Stimulated activated CD8-positive, alpha-beta memory T cell treated with anti-CD3 and anti-CD28 coated beads, Interleukin-7, amount 100 ng/mL, for 4 hours (primary cell): ENCODE results near the gene UBE2J2.

Source experiments
- DNase-seq, 2 donors: peaks; one replicate each; pipeline ENCODE4 v3.0.0-alpha.2; 2020; ENCODE audit warnings: low read depth in 2 of 2

The UBE2J2 gene

DNA sequence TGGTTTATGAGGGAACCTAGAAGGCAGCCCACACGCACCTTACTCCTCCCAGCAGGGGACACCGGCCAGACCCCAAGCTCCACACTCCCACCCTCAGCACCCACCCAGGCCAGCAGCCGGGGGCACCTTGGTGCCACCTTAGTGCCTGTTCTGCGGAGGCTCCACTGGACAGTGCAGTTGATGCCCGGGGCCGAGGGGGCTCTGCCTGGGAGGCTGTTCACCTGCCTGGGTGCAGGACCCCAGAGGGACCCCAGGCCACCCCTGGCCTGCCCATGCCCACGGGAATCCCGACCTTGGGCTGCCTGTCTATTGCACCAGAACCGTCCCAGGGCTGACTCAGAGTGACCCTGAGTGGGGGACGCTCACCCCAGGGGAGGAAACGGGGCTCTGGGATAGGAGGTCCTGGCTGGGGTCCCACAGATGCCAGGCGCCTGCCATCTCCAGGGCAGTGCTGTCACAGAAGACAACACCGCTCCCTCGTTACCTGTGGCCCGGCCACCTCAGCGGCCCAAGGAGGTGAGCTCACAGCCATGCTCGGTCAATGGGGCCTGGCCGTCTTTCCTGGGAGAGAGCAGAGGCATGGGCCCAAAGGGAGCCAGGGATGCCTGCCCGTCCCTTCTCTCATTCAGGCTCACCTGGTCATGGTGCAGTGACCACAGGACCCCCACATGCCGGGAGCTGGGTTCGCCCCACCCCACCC is 7.3 kb upstream of the UBE2J2 start:
- no peak for DNase-seq

DNA sequence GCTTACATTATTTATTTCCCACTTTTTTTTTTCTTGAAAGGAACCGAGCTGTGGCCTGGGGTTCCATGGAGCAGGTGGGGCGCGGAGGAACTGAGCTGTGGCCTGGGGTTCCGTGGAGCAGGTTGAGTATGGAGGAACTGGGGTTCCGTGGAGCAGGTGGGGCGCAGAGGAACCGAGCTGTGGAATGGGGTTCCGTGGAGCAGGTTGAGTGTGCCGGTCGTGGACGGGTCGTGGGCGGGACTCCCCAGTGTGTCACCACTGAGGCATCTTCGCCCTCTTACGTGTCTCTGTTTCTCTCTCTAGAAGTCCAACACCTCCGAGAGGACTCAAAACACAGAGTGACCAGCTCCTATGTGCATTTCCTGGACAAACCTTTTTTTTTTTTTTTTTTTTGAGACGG is 5.4 kb upstream of the UBE2J2 start:
- no peak for DNase-seq

DNA sequence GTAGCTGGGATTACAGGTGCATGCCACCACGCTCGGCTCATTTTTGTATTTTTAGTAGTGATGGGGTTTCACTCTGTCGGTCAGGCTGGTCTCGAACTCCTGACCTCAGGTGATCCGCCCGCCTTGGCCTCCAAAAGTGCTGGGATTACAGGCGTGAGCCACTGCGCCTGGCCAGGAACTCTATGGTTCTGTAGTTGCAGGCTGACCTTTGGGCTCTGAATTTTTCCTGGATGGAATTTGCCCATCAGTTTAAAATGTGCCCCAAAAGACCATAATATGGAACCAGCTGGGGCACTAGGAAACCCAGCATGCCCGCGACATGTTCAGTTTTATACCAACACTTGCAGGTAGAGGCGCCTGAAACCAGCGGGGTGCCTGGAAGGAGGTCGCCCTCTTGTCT is 5.0 kb upstream of the UBE2J2 start:
- no peak for DNase-seq

DNA sequence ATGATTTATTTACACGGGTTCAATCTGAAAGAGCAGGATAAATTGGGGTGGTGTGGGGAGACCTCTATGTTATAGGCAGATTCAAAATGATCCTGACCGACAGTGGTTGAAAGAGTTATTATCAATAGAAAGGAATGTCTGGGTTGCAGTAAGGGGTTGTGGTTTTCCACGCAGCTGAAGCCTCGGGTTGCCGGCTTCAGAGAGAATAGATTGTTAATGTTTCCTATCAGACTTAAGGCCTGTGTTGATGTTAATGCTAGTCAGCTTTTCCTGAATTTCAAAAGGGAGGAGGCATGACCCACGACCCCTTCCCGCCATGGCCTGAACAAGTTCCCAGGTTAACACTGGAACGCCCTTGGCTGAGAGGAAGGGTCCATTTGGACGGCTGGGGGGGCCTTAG is 2.2 kb upstream of the UBE2J2 start:
- no peak for DNase-seq

DNA sequence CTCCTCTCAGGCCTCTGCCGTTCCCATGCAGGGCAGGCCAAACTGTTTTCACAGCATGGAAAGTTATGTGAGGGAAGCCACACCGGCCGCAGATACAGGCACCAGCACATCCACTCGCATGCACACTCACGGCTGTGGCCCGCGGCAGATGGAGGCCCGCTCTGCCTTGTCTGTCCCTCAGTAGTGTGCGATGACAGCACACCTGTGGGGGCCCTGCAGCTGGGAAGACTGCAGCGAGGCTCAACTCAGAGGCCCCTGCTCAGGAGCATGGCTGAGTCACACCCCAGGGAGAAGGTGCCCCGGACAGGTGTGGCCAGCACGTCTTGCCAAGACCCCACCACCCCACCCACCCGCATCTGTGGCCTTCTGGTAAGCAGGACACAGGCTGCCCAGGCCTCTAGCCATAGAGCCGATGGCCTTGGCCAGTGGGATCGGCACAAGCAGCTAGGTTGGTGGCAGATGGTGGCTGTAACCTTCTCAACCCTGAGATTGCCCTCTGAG is 1.3 kb upstream of the UBE2J2 start:
- no peak for DNase-seq

DNA sequence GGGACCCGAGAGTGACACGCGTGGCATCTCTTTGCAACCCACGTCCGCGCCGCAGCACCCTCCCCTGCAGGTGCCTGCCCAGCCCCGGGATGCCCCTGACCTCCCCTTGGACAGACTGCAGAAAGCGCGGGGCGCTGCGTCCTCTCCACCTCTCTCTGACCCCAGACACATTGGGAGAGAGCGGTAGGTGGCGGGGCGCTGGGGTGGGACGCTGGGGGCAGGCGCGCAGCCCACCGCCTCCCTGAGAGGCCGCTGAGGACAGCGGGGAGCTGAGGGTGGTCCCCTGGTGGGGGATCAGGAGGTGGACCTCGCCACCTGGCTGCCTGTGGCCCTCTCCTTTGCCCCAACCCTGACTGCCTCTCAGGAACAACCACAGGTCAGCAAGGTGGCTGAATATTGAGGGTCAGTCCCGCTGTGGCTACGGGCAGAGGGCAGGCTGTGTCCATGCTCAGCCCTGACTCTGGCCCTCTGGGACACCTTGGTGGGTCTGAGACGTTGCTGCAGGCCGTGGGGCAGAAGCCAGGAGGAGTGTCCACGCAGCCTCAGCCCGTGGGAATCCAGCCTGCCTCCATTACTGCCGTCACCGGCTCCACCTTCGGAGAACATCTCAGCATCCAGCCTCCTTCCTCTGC is 761 bp upstream of the UBE2J2 start:
- DNase-seq: no peak

DNA sequence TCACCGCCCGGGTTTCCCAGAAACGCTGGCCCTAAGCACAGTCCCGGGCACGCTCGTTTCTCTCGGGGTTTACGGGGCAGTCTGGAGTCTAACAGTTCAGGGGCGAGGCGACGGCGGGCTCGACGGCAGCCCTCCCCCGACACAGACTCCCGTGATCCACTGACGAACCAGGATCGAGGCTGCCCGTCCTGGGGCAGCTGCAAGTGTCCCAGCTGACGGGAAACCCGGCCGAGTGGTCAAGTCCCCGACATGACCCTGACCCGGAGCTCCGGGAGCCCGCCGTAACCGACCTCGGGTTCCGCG is 494 bp downstream of the UBE2J2 start:
- no peak for DNase-seq

DNA sequence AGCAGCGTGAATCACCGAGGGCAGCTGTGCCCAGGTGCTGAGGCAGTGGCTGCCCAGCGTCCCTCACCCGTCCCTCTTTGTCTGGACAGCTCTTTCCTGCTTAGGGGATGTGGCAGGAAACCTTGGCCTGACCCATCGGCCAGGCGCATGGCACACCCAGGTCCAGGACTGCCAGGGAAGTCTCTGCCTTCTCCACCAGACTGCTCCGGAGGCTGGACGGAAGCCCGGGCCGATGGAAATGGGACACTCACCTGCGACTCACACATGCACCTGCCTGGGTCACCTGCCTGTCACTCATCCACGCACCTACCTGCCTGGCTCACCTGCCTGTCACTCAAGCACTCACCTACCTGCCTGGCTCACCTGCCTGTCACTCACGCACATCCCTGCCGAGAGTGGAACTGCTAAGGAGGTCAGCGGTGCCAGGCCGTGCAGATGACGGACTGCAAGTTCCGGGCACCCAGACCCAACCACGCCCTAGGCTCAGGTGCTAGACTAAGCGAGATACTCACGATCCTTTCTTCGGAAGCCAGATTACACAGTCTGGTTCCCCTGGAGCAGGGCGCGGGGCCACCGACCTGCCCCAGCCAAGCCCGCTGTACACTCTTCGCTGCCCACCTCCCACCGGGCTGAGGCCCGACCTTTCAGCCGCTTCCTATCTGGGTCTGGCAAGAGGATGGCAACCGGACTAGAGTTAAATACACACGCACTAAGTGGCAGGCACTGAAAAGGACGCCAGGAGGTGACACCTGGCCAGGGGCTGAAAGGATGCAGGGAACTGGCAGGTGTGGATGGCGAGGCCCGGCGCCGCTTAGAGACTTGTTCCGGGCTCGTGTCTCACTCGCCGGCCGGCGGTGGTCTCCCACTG is 1.1 kb downstream of the UBE2J2 start:
- no peak for DNase-seq

DNA sequence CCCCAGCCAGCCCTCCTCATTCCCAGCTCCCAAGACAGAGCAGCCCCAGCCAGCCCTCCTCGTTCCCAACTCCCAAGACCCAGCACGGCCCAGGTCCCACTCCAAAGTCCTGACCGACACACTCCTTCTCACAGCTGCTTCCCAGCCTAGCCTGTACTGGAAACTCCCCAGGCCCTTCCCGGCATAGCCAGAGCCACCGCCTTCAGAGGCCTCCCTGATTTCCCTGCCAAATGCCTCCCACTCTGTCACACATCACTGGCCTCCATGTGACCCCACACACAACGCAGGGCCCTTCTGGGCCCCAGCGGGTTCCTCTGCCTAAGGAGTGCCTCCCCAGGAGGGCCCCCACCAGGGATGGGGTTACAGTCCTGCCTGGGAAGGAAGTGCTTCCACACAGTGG is 2.8 kb downstream of the UBE2J2 start:
- DNase-seq: no peak

DNA sequence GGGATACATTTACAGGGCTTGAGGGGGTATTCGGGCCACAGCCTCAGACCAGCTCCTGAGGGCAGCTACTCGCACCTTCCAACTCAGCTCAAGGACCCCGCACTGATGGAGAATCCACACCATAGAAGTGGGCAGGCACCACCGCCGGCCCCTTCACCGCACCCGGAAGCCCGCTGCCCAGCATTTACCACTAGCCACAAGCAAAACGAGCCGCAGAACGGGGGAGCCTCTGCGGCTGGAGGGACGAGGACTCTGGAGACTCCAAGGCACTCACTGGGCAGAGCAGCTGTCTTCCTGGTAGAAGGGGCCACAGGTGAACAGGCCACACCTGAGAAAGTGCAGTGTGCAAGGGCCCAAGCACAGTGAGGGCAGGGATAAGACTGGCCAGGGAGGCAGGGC is 5.4 kb downstream of the UBE2J2 start:
- no peak for DNase-seq

DNA sequence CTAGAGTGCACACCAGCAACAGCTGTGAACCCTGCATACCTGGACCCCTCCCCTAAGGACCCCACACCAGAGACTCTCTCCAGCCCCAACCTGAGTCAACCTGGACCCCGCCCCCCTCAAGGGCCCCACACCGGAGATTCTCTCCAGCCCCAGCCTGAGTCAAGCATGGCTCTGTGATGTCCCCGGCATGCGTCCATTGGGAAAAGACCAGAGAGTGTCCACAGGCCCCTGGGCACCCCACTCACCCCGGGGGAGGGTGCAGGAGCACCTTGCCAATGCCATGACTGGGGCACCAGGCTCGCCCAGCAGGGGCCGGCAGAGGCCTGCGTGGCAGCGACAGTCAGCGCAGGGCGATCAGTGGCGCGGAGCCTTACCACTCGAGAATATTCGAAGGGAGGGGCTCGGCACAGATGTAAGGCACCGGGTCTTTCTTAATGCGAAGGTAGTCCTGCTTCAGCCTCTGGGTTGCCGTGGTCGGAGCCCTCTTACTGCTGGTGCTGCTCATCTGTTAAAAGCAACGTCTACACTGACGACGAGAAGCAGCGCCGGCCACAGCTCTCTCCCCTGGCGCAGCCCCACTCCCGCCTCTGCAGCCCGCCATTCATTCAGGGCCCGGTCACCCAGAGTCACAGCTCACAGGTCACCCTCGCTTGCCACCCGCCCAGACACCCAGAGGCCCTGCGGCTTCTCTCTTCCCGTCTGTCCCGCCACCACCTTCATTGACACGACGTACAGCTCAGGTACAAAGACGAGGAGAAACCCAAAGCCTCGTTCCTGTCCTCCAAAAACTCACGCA is 6.0 kb downstream of the UBE2J2 start:
- no peak for DNase-seq

DNA sequence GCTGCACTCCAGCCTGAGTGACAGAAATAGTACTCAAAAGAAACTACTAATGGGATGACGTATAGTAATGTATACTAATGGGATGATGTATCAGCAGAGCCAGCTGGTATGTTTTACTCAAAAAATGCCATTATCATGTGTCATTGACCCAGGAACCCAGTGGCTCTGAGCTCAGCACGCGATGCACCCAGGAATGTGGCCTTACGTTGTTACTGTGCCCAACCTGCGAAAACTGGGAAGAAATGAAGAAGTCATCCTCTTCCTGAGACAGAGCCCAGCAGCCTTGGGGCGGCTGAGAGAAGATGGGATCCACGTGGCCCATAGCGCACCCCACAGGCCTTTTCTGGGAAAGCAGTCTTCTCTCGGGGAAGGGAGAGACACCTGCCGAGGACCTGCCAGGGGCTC is 8.8 kb downstream of the UBE2J2 start:
- no peak for DNase-seq

DNA sequence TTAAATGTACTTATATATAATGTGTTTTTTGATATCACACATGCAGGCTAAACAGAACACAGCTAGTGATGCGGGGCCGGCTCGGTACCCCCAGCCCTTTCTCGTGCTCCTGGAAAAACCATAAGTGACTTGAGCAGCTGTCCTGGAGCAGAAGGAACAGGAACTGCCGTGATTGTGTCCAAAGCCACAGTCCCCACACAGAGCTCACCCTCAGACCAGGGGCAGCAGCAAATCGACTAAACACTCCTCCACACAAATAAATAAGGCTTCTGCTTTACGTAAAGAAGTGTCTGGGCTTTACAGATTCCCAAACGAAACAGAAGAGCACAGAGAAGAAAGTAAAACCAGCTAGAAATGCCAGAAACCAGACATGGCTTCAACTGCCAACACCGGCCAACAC is 9.6 kb downstream of the UBE2J2 start:
- no peak for DNase-seq

DNA sequence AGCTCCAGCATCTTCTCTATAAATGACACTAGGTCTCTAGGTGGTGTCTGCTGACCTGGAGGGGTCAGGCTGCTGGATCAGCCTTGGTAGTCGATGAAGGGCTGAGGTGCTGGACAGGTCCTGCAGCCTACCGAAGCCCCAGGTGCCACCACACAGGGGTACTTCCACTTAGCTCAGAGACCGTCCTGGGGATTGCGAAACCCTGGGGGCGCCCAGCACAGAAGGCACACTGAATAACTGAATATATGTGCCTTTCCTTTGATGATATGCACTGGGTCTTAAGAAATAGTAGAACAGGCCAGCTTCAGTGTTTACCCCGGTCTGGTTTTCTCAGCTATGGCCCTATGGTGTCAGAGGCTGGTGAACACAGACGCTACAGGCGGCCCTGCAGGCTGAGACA is 10.9 kb downstream of the UBE2J2 start:
- no peak for DNase-seq

DNA sequence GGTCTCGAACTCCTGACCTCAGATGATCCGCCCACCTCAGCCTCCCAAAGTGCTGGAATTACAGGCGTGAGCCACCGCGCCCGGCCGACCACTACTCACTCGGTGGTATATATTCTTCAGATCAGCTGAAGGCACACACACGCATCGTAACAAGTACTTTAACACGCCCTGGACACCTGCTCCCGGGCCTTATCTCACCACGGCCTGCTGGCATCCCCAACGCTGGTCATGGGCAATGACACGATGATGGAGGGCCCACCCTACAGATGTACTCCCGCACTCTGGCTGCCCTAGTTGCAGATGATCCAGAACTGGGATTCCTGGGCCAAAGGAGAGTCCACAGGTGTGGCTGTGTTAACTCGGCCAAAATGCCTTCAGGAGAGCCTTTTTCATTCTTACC is 11.6 kb downstream of the UBE2J2 start:
- no peak for DNase-seq

DNA sequence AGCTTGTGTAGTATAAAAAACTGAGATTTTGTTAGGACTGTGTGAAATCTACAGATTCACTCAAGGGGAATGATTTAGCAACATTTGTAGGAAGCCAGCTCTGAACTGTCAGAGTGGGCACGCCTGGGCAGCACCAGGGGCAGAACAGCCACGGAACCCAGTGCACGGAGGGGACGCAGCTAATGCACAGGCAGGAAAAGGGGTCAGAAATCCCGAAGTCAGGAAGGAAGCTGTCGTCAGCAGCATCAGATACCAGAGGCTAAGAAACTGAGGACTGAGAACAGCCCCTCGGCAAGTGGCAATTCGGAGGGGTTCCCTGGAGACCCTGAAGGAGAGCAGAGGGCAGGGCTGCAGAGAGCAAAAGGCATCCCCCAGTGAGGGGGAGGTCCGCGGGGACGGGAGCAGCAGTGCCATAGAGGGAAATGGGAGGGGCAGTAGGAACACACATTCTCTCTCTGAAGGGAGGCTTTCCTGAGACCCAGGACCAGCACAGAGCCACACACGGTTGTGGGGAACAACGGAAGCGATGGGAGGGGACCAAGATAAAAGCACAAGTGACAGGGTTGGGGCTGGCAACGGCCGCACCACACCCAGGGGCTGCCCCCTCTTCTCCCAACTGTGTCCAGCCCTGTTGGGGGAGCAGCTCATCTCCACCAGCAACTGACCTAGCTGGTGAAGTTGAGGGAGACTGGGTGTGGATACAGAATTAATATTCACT is 12.7 kb downstream of the UBE2J2 start:
- DNase-seq: no peak

DNA sequence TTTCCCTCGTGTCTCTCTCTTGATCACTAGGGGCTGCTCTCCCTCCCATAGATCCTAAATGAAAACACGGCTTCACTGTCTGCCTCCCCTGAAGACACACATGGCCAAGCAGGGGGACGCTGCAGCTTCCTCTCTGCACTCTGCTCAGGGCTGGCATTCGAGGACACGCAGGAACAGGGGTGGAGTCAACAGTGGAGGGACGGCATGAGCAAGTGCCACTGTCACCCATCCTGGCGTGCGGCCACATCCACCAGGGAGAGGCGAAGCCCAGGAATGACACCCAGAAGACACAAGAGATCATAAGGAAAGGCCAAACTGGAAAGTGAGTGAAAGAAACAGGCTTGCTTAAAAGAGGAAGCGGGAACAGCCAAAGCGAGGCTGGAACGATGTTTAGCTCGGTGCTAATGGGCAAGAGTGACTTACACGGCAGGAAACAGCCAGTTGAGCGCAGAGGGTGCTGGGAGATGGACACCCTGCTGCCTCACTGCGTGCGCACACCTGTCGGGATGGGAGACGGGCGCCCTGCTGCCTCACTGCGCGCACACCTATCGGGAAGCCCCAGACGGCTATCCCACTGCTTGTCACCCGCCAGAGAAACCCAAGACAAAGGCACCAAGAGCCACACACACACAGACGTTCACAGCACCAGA is 13.6 kb downstream of the UBE2J2 start:
- no peak for DNase-seq

DNA sequence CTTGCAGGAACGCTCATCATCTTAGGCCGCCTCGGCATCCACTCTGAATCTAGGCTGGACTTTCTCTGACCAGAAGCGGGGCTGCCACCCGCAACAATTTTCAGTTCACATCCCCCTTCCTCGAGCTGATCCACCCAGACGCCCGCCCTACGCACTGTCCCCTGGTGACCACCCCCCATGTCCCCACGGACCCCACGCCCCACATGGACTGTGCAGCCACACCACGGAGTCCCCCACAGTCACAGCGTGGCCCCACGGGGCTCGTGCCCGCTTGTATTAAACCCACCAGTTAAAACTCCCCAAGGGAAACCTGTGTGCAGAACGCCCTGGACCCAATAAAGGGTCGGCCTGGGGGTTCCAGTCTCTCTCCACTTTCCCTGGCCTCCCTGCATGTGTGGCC is 14.1 kb downstream of the UBE2J2 start:
- no peak for DNase-seq

DNA sequence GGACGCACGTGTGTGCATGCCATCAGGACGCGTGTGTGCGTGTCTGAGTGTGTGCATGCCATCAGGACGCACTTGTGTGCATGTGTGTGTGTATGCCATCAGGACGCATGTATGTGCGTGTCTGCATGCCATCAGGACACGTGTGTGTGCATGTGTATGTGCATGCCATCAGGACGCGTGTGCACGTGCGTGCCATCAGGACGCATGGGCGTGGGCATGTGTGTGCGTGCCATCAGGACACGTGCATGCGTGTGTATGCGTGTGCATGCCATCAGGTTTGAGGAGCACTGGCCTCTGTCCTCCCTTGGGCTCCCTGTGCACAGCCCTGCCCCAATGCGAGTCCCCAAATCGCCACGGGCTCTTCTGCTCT is 14.6 kb downstream of the UBE2J2 start:
- DNase-seq: no peak

DNA sequence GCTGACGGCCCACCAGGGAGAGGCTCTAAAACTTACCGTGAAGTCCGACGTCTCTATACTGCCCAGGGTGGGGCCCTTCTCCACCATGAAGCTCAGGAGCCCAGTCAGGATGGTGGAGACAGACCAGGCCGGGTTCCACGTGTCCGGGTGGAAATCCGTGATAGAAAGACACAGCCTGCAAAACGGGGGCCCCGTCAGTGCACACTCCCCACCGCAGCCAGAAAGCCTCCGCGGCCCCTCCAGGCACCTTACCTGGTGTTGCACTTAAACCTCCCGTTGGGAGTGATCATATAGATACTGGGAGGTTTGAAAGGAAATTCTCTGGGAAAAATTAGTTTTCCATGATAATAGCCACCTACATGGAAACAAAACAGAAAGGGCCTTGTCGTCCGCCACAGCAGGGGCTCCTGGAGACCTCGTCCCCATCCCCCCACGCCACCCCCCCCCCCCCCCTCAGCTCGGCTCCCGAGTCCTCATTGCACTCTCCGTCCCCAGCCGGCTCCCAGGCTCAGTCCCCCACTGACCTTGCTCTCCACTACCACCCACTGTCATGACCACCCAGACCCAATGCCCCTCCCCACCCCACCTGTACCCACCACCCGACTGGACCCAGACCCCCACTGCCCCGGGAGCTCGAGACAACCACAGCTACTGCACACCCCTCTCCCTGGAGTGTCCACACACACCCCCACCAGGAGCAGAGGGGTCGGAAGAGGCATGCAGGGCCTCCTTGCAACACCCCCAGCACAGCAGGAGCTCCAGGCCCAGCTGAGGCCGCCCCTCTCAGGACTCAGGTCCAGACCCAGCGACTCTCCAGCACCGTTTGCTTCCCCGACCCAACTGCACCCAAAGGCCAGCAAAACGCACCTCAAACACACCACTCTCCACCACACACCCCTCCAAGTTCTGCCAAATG is 16.4 kb downstream of the UBE2J2 start:
- no peak for DNase-seq
